CD4-positive, CD25-positive, alpha-beta regulatory T cell (primary cell): Measurements from ENCODE around the gene NQO2. TPM values are rescaled to one million over a fixed set of nuclear protein-coding genes. Genes with fewer than 3 reads are reported as not detected.
A peak's percentile ranks its signal among the peaks of the same experiment; 100 is the strongest.

Source experiments
- ATAC-seq, 2 donors: fragments of 150-1000 bp; cut with Tn5 transposase; one replicate each; pipeline ENCODE4 v1.10.0; 2021; ENCODE audit warnings: low read depth in 2 of 2, moderate number of reproducible peaks in 2 of 2, moderate library complexity in 1 of 2
- DNase-seq, 3 donors: peaks; one replicate each; pipeline versions ENCODE4 v3.0.0 to v3.0.0-alpha.2; 2012 to 2022; ENCODE audit warnings: mixed read lengths in 1 of 3
- H3K27ac ChIP-seq: one replicate; pipeline ENCODE4 v1.7.0; 2013; ENCODE audit warnings: mild to moderate bottlenecking, low read length; ENCODE audit not compliant: insufficient read depth, poor library complexity, severe bottlenecking
- H3K27me3 ChIP-seq: one replicate; pipeline ENCODE4 v1.7.0; 2013; ENCODE audit warnings: low read length; ENCODE audit not compliant: control insufficient read depth, insufficient read depth
- H3K36me3 ChIP-seq: one replicate; pipeline ENCODE4 v1.7.0; 2013; ENCODE audit warnings: mild to moderate bottlenecking, low read length, moderate library complexity; ENCODE audit not compliant: control insufficient read depth, insufficient read depth
- H3K4me1 ChIP-seq: 2 replicates; pipeline ENCODE4 v1.7.0; 2013; ENCODE audit warnings: mild to moderate bottlenecking, low read length; ENCODE audit not compliant: insufficient read depth, control insufficient read depth, poor library complexity, severe bottlenecking
- H3K4me3 ChIP-seq: one replicate; pipeline ENCODE4 v1.7.0; 2013; ENCODE audit warnings: low read depth, mild to moderate bottlenecking, low read length, moderate library complexity
- H3K9me3 ChIP-seq, 2 experiments: 1 replicate in 1 of 2; 2 replicates in 1 of 2; pipeline ENCODE4 v1.7.0; 2013; ENCODE audit warnings: low read length in 2 of 2, mild to moderate bottlenecking in 1 of 2, moderate library complexity in 1 of 2; ENCODE audit not compliant: control insufficient read depth in 2 of 2
- H3K27ac Mint-ChIP-seq, 3 donors: one replicate each; pipeline ENCODE4 v1.8.0; 2020 to 2022; ENCODE audit warnings: mild to moderate bottlenecking in 3 of 3, mixed read lengths in 3 of 3, moderate library complexity in 2 of 3
- H3K27me3 Mint-ChIP-seq: one replicate; pipeline ENCODE4 v1.8.0; 2022; ENCODE audit warnings: mild to moderate bottlenecking, mixed read lengths
- H3K36me3 Mint-ChIP-seq: one replicate; pipeline ENCODE4 v1.8.0; 2020; ENCODE audit warnings: mixed read lengths
- H3K4me1 Mint-ChIP-seq, 4 donors: one replicate each; pipeline ENCODE4 v1.8.0; 2020 to 2022; ENCODE audit warnings: mixed read lengths in 4 of 4, mild to moderate bottlenecking in 1 of 4
- H3K4me3 Mint-ChIP-seq, 4 donors: one replicate each; pipeline ENCODE4 v1.8.0; 2020 to 2022; ENCODE audit warnings: mild to moderate bottlenecking in 4 of 4, mixed read lengths in 4 of 4, moderate library complexity in 3 of 4
- H3K9me3 Mint-ChIP-seq, 7 donors: one replicate each; pipeline ENCODE4 v1.8.0; 2020 to 2022; ENCODE audit warnings: mixed read lengths in 7 of 7, mild to moderate bottlenecking in 3 of 7, moderate library complexity in 2 of 7
- polyA plus RNA-seq, 4 donors: library from polyadenylated mRNA; unstranded; fragments of 300-500 nt; fragmentation: Illumina TruSeq; gene quantifications; one replicate each; pipeline ENCODE4 v1.2.3, GENCODE V29; 2021
- total RNA-seq: library from RNA; stranded (reverse); gene quantifications from one replicate; pipeline ENCODE4 v1.2.3, GENCODE V29; 2022

NQO2 gene
- total and polyA plus RNA-seq, 5 donors from 2014 or later: 27.4 to 109 (median 58.0) TPM

GRCh38 chr6:2958331-2958711, 41.4 kb upstream of the NQO2 start:
- Histone ChIP-seq H3K9me3 (no peaks in the 10 kb centered on the region), H3K4me3 (no peak overlapping the region), H3K27me3 (no peaks in the 10 kb centered on the region), H3K4me1 (no peaks in the 10 kb centered on the region), H3K27ac (no peak overlapping the region), H3K36me3 (no peaks in the 10 kb centered on the region)
- DNase-seq (no peak), ATAC-seq (peak in 1 of 2 donors; percentile 53)
- Mint-ChIP-seq H3K36me3 (peaks cover 17% of the 10 kb centered on the region), H3K4me1 (peaks cover 0 to 36% (median 5%) of the 10 kb centered on the region in 4 donors), H3K27me3 (peaks cover 21% of the 10 kb centered on the region), H3K9me3 (peaks cover 0 to 1% (median 0%) of the 10 kb centered on the region in 7 donors), H3K4me3 (peak overlapping the region in 1 of 4 donors; percentile 38), H3K27ac (peak overlapping the region in 2 of 3 donors; percentile 67 to 87)

GRCh38 chr6:2958776-2959175, 40.9 kb upstream of the NQO2 start:
- Histone ChIP-seq H3K4me3 (no peak overlapping the region), H3K27ac (no peak overlapping the region), H3K4me1 (no peaks in the 10 kb centered on the region), H3K36me3 (no peaks in the 10 kb centered on the region), H3K27me3 (no peaks in the 10 kb centered on the region), H3K9me3 (no peaks in the 10 kb centered on the region)
- H3K4me3 Mint-ChIP-seq: no peak overlapping the region
- H3K36me3 Mint-ChIP-seq: peaks cover 17% of the 10 kb centered on the region
- peaks cover 0 to 41% (median 5%) of the 10 kb centered on the region in 4 donors for H3K4me1 Mint-ChIP-seq
- ATAC-seq (no peak), DNase-seq (no peak)
- H3K27me3 Mint-ChIP-seq: peaks cover 23% of the 10 kb centered on the region
- H3K9me3 Mint-ChIP-seq: peaks cover 0 to 1% (median 0%) of the 10 kb centered on the region in 7 donors
- peak overlapping the region in 2 of 3 donors; percentile 67 to 87 for H3K27ac Mint-ChIP-seq

- Histone ChIP-seq H3K36me3 (no peaks in the 10 kb centered on the region), H3K4me1 (no peaks in the 10 kb centered on the region), H3K9me3 (no peaks in the 10 kb centered on the region), H3K27ac (no peak overlapping the region), H3K27me3 (no peaks in the 10 kb centered on the region), H3K4me3 (no peak overlapping the region)
- peaks cover 11% of the 10 kb centered on the region for H3K36me3 Mint-ChIP-seq
- no peak overlapping the region for H3K4me3 Mint-ChIP-seq
- no peak for DNase-seq
- peaks cover 0 to 1% (median 0%) of the 10 kb centered on the region in 7 donors for H3K9me3 Mint-ChIP-seq
- peaks cover 29% of the 10 kb centered on the region for H3K27me3 Mint-ChIP-seq
- H3K27ac Mint-ChIP-seq: peak overlapping the region in 2 of 3 donors; percentile 62 to 63
- H3K4me1 Mint-ChIP-seq: peaks cover 0 to 44% (median 5%) of the 10 kb centered on the region in 4 donors
- ATAC-seq: no peak
Measured at GRCh38 chr6:2959909-2960719, 39.6 kb upstream of the NQO2 start.

- Mint-ChIP-seq H3K4me1 (peaks cover 0 to 49% (median 5%) of the 10 kb centered on the region in 4 donors), H3K36me3 (peaks cover 7% of the 10 kb centered on the region)
Measured at GRCh38 chr6:2960935-2961334, 38.8 kb upstream of the NQO2 start.

GRCh38 chr6:2961506-2961905, 38.2 kb upstream of the NQO2 start:
- Mint-ChIP-seq H3K4me3 (no peak overlapping the region), H3K36me3 (peaks cover 7% of the 10 kb centered on the region), H3K27ac (peak overlapping the region in 1 of 3 donors; percentile 79), H3K27me3 (peaks cover 40% of the 10 kb centered on the region), H3K4me1 (peaks cover 0 to 55% (median 5%) of the 10 kb centered on the region in 4 donors), H3K9me3 (peaks cover 0 to 1% (median 0%) of the 10 kb centered on the region in 7 donors)
- Histone ChIP-seq H3K27ac (no peak overlapping the region), H3K4me3 (no peak overlapping the region), H3K27me3 (no peaks in the 10 kb centered on the region), H3K36me3 (no peaks in the 10 kb centered on the region), H3K9me3 (no peaks in the 10 kb centered on the region), H3K4me1 (no peaks in the 10 kb centered on the region)
- no peak for DNase-seq
- ATAC-seq: no peak

More at GRCh38 chr6:2960935-2961334, 38.8 kb upstream of the NQO2 start:
- H3K4me3 ChIP-seq: no peak overlapping the region
- H3K27ac ChIP-seq: no peak overlapping the region
- H3K36me3 ChIP-seq: no peaks in the 10 kb centered on the region
- DNase-seq (no peak), ATAC-seq (no peak)
- H3K27me3 Mint-ChIP-seq: peaks cover 34% of the 10 kb centered on the region
- H3K4me1 ChIP-seq: no peaks in the 10 kb centered on the region
- H3K9me3 Mint-ChIP-seq: peaks cover 0 to 1% (median 0%) of the 10 kb centered on the region in 7 donors
- H3K4me3 Mint-ChIP-seq: no peak overlapping the region
- no peak overlapping the region for H3K27ac Mint-ChIP-seq
- H3K9me3 ChIP-seq: no peaks in the 10 kb centered on the region
- no peaks in the 10 kb centered on the region for H3K27me3 ChIP-seq

- H3K4me3 ChIP-seq: no peak overlapping the region
- H3K36me3 ChIP-seq: no peaks in the 10 kb centered on the region
- no peaks in the 10 kb centered on the region for H3K4me1 ChIP-seq
- H3K9me3 ChIP-seq: no peaks in the 10 kb centered on the region
- peaks cover 7% of the 10 kb centered on the region for H3K36me3 Mint-ChIP-seq
- no peak overlapping the region for H3K4me3 Mint-ChIP-seq
- no peak for DNase-seq
- no peak for ATAC-seq
- peaks cover 45% of the 10 kb centered on the region for H3K27me3 Mint-ChIP-seq
- no peak overlapping the region for H3K27ac ChIP-seq
- no peaks in the 10 kb centered on the region for H3K27me3 ChIP-seq
- H3K4me1 Mint-ChIP-seq: peaks cover 0 to 58% (median 5%) of the 10 kb centered on the region in 4 donors
- H3K9me3 Mint-ChIP-seq: peaks cover 0 to 1% (median 0%) of the 10 kb centered on the region in 7 donors
- H3K27ac Mint-ChIP-seq: peak overlapping the region; percentile 2 to 79 (median 39)
Measured at GRCh38 chr6:2962004-2962403, 37.7 kb upstream of the NQO2 start.

GRCh38 chr6:2962636-2963035, 37.1 kb upstream of the NQO2 start:
- ATAC-seq (no peak), DNase-seq (no peak)
- Histone ChIP-seq H3K9me3 (no peaks in the 10 kb centered on the region), H3K36me3 (no peaks in the 10 kb centered on the region), H3K27me3 (no peaks in the 10 kb centered on the region), H3K4me1 (no peaks in the 10 kb centered on the region), H3K27ac (no peak overlapping the region), H3K4me3 (no peak overlapping the region)
- peaks cover 7% of the 10 kb centered on the region for H3K36me3 Mint-ChIP-seq
- H3K27ac Mint-ChIP-seq: peak overlapping the region in 2 of 3 donors; percentile 2 to 17
- peaks cover 45% of the 10 kb centered on the region for H3K27me3 Mint-ChIP-seq
- H3K9me3 Mint-ChIP-seq: peaks cover 0 to 1% (median 0%) of the 10 kb centered on the region in 7 donors
- no peak overlapping the region for H3K4me3 Mint-ChIP-seq
- H3K4me1 Mint-ChIP-seq: peaks cover 0 to 62% (median 8%) of the 10 kb centered on the region in 4 donors
